AG08395 (cell line): Measurements from ENCODE around the gene LILRA6.
A peak's percentile ranks its signal among the peaks of the same experiment; 100 is the strongest.
"Not testable (repeated sequence)": the region's sequence is repeated elsewhere in the genome, so short reads cannot be mapped to it uniquely, and the experiment has no call there.

ENCODE experiments used
- DNase-seq: peaks from one replicate; pipeline ENCODE4 v3.0.0; 2012; ENCODE audit warnings: mixed read lengths, low spot score

Gene LILRA6

DNA sequence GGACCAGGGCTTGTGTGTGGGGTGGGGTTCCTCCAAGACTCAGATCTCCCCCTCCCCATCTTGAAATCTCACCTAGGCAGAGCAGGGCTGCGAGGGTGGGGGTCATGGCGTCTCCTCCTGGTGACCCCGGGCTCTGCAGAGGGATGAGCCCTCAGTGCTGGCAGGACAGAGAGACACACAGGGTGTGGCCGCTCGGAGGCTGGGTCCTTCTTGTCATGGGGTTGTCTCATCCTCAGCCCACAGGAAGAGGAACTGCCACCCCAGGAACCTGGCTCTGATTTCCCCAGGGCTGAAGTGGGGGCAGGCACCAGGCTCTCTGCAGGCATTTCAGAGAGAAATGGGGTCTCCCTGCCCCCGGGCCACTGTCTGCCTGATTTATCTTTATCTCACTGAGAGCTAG lies at the start of gene LILRA6:
TSS of gene LILRA6 (minus strand) at position 145 of the 400 bp plus-strand sequence.
- DNase-seq: not testable (repeated sequence)

GRCh38 chr19:54289160-54289559 lies 46.6 kb upstream of the LILRA6 start:
- DNase-seq: not testable (repeated sequence)

DNA sequence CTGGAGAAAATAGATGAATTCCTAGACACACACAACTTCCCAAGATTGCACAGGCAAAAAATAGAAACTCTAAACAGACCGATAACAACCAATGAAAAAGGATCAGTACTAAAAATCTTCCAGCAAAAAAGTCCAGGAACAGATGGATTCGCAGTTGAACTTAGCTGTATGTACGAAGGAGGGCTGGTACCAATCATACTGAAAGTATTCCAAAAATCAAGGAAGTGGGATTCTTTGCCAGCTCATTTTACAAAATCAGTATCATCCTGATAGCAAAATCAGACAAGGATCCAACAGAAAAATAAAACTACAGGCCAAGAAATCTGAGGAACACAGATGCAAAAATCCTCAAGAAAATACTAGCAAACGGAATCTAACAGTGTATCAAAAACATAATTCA lies 44.9 kb upstream of the LILRA6 start:
- DNase-seq: no peak

DNA sequence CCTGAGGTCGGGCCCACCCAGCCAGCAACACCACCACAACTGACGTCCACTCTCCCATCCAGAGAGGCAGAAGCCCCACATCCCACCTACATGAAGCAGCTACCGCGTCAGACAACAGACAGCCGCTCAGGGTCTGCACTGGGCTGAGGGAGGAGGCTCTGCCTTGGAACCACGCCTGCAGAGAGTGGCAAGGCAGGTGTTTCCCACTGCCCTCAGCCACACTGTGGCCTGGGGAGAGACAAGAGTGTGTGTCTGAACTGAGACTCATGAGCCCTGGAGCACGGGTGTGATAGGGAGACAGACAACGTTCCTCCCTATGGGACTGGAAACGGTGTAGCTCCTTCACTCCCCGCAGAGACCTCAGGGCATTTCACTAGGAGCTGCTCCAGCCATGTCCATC lies 43.7 kb upstream of the LILRA6 start:
- DNase-seq: not testable (repeated sequence)

- DNase-seq: not testable (repeated sequence)
Observed at GRCh38 chr19:54285427-54286056, 43.0 kb upstream of the LILRA6 start.

- DNase-seq: no peak
Observed at GRCh38 chr19:54282686-54283470, 40.3 kb upstream of the LILRA6 start.

DNA sequence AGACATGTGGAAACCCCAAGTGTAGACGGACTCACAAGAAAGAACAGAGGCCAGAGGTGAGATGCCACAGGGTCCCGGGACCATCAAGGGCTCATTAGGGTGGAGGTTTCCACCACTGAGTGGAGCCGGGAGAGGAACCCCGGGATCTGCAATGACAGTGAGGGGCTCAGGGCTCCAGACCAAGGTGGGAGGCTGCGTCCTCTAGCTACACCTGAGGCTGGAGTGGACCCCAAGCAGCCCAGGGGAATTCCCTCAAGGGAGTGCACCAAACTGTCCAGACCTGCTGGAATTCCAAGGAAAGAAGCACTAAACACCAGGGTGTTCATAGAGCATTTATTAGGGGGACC lies 39.1 kb upstream of the LILRA6 start:
- not testable (repeated sequence) for DNase-seq

DNA sequence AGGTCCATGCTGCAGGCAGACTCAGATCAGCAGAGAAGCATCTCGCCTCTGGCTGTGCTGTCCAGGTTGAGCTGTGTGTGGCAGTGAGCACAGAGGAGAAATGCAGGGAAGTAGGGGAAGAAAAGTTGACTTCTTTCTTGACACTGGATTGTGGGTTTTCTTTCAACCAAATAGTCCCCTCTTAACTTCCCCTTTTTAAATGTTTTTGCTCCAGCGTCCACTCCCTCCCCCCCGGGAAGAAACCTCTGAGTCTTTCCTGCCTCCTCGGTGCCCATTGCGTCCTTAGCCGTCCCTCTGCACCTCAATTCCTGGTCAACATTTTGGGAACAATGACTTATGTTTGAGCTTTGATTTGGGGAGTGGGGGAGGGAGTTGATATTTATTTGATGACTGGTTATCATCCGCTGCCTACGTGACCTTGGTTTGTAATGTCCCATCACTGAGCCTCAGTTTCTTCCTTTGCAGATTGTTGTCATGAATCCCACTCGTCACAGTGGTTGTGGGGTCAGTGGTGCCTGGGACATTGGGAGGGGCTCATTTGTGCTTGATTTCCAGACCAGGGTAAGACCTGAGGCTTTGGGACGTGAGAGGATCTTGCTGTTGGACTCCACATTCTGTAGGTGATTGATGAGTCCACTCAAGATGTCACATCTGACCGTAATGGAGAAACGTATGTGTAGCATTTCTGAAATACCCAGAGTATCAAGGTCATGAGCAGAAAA lies 38.6 kb upstream of the LILRA6 start, which contains the start of gene LILRB2:
TSS of gene LILRB2 (minus strand) at position 104 of the 722 bp plus-strand sequence. CDS start 614 bp downstream, outside the sequence.
- no peak for DNase-seq

DNA sequence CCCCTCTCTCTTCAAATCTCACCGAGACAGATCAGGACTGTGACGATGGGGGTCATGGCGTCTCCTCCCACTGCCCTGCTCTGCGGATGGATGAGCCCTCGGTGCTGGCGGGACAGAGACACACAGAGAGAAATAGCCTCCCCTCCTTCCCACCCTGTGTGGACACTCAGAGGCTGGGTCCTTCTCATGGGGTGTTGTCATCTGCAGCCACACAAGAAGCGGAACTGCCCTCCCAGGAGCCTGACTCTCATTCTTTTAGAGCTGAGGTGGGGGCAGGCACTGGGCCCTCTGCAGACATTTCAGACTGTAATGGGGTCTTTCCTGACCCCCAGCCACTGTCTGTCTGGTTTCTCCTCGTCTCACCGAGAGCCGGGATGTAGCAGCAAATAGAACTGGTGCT lies 37.9 kb upstream of the LILRA6 start:
- DNase-seq: not testable (repeated sequence)

DNA sequence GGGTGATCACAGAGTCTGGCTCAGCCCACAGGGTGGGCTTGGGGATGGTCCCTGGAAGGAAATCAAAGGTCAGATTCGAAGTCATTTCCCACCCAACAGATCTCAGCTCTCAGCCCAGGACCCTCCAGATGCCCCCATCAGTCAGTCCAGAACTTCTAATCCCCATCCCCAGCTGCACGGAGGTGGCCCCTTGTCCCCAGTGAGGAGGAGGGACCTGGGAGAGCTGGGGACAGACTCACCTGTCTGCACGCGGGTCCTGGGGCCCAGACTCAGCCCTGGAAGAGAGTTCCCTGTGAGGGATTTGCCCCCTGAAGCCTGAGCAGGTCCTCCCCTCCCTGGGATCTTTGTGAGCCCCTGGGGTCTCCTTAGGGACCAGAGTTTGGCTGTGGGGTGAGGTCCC lies 37.4 kb upstream of the LILRA6 start:
- DNase-seq: not testable (repeated sequence)

DNA sequence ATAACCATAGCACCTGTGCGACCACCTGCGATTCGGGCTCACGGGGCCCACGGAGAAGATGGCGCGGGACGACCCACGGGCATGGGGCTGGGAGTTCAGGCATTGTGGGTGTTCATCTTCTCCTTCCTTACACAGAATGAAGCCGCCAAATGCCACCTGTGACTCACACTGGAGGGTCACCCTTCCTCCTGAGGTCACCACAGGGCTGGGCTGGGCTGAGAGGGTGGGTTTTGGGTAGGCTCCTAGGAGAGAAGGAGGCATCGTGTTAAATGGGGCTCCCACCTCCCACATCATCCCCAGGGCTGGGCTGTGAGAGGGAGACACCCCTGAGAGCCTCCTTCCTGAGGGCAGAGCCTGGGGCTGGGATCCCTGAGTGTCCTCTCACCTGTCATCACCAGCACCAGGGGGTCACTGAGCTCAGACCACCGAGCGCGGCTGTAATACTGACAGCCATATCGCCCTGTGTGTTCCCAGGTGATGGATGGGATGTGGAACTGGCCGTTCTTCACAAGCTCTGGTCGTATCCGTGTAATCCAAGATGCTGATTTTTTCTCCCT lies 36.9 kb upstream of the LILRA6 start:
- DNase-seq: no peak

DNA sequence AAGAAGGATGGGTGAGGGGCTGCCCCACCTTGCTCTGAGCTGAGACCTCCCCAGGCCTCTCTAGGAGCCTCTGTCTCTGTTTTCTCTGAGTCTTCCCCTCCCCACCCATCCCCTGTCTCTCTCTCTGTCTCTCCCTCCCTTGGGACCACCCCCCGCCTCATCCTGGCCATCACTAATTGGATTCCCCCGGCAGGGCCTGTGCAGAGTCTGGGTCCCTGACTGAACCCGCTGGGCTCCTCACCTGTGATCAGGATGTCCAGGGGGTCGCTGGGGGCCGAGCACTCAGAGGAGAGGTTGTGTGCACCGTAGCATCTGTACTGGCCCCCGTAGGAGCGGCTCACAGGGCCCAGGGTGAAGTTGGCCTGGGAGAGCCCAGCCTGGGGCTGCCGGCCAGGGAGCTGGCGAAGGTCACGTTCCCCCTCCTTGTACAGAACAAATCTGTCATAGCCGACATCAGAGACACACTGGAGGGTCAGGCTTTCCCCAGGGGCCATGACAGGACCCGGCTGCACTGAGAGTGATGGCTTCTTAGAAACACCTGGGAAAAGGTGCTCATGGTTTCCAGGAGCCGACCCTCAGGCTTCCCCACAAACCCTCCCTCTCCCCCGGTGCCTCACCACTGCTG lies 36.1 kb upstream of the LILRA6 start:
- not testable (repeated sequence) for DNase-seq

DNA sequence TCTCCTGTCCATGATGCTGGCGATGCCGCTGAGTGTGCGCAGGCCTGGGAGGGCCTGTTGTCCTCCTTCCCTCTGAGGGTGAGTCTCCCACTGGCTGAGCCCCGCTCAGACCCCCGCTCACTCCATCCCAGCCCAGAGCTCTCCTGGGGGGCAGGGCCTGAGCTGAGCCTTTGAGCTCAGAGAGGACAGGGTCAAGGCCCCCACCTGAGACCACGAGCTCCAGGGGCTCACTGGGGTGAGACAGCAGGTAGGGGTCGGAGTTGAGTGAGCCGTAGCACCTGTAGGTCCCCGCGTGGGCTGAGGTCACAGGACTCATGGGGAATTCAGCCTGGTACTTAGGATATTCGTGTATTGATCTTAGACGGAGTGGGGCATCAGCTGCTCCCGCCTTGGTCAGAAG lies 35.5 kb upstream of the LILRA6 start:
- DNase-seq: not testable (repeated sequence)

DNA sequence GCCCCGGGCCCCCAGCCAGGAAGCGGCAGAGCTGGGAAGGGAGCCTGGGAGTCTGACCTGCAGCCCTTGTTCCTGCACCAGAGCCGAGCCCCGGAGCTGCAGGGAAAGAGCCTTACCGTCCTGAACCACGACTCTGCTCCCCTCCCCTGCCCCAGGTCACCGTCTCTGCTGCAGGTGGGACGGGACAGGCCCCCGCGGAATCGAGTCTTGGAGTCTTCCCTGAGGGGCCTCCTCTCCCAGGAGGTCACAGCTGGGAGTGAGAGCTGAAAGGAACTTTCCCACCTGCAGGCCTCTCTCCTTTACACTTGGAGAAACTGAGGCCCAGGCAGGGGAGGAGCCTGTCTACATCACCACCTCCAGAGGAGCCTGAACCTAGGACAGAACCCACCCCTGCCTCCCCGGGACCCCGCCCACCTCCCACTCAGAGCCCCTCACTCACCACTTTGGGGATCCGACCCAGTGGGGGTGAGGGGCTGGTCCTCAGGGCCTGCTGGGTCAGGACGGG lies 34.6 kb upstream of the LILRA6 start:
- not testable (repeated sequence) for DNase-seq

GRCh38 chr19:54275951-54276350 lies 33.4 kb upstream of the LILRA6 start:
- no peak for DNase-seq

- DNase-seq: not testable (repeated sequence)
Observed at GRCh38 chr19:54274516-54274915, 31.9 kb upstream of the LILRA6 start.

GRCh38 chr19:54273821-54274220 lies 31.2 kb upstream of the LILRA6 start:
- no peak for DNase-seq

DNA sequence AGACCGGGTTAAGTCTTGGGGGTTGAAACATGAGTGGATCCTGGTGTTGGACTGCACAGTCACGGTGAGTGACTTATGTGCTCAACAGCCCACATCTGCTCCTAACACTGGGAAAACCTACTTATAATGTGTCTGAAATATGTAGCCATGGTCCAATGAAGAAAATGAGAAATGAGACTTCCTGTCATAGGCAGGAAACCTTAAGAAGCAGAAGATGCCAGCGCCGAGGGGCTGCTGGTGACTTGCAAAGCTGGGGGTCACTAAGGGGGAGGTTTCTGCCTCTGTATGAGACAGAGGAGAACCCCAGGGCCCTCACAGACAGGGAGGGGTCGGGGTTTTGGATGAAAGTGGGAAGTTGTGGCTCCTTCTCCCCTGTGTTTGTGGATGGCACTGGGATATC lies 29.6 kb upstream of the LILRA6 start:
- not testable (repeated sequence) for DNase-seq

DNA sequence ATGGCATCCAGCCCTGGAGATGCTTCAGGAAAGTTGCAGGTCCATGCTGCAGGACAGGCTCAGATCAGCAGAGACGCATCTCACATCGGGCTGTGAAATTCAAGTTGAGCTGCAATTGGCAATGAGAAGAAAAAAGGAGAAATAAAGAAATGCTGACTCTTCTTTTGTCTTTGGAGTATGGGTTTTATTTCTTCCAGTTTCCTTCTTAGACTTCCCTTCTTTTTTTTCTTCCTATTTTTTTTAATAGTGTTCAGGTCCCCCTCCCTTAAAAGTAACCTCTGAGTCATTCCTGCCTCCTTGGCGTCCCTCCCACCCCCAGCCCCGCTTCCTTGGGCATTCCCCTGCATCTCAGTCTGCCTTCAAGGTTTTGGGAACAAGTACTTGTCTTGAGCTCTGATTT lies 29.0 kb upstream of the LILRA6 start:
- DNase-seq: not testable (repeated sequence)

- DNase-seq: no peak
Observed at GRCh38 chr19:54271106-54271505, 28.5 kb upstream of the LILRA6 start.

GRCh38 chr19:54268936-54269335 lies 26.3 kb upstream of the LILRA6 start:
- no peak for DNase-seq

DNA sequence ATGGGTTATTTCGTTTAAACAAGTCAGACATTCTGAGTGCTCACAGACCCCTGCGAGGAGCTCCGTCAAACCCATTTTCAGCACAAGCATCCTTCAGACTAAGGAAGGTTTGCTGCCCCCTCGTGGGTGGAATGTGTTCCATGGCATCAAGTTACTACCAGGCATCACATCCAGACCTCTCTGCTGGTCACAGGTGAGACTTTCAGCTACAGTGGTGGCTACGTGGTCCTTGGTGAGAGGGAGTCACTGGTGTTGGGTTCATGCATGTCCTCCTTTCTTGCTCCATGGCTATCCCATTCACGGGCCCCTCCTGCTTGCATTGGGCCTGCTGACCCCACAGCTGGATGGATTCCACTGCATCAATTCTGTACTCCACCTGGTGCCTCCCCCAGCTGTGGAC lies 23.5 kb upstream of the LILRA6 start:
- DNase-seq: peak; percentile 41
